HEK293 (cell line): ENCODE data around the gene PCBP2.

Source experiments
- CTCF ChIA-PET: fragments of 350-600 bp; formaldehyde crosslinking; extraction: SDS; loops from one replicate; lab custom pipeline; 2021; ENCODE audit warnings: antibody characterized with exemption; lab: Yijun Ruan, JAX
- POLR2A ChIA-PET: fragments of 300-600 bp; formaldehyde crosslinking; extraction: SDS; loops from one replicate; lab custom pipeline; 2020; ENCODE audit warnings: antibody characterized with exemption, inconsistent platforms; lab: Yijun Ruan, JAX
- H3K27ac ChIP-seq: fragments of 200-500 bp; sonication (Bioruptor generic); 2 replicates; pipeline ENCODE4 v1.5.1; 2014; ENCODE audit warnings: low read depth, low read length, control low read depth, inconsistent platforms; ENCODE audit errors: extremely low read depth
- H3K36me3 ChIP-seq, 2 experiments: fragments of 200-500 bp in 1 of 2; sonication (Bioruptor generic) in 1 of 2; 1 replicate in 1 of 2; 2 replicates in 1 of 2; pipeline ENCODE4 v1.5.1; 2014 to 2017; ENCODE audit warnings: inconsistent platforms in 2 of 2, low read length in 2 of 2; ENCODE audit not compliant: control insufficient read depth in 2 of 2, insufficient read depth in 1 of 2
- H3K4me1 ChIP-seq: fragments of 200-500 bp; sonication (Bioruptor generic); 2 replicates; pipeline ENCODE4 v1.5.1; 2014; ENCODE audit warnings: mild to moderate bottlenecking, low read length, inconsistent platforms; ENCODE audit not compliant: control insufficient read depth, insufficient read depth
- H3K4me3 ChIP-seq: 2 replicates; pipeline ENCODE4 v1.5.1; 2011; ENCODE audit warnings: low read depth, mild to moderate bottlenecking, control low read depth, low read length, moderate library complexity
- H3K9me3 ChIP-seq: fragments of 200-500 bp; sonication (Bioruptor generic); 2 replicates; pipeline ENCODE4 v1.5.1; 2014; ENCODE audit warnings: low read depth, low read length, inconsistent platforms; ENCODE audit not compliant: control insufficient read depth, insufficient read depth
- EGR2 ChIP-seq: fragments of 450-650 bp; formaldehyde crosslinking; IDR thresholded peaks from 2 replicates; pipeline ENCODE4 v1.5.1; 2016; ENCODE audit warnings: low read depth, missing biosample characterization, missing genetic modification characterization
- KLF1 ChIP-seq: fragments of 450-650 bp; formaldehyde crosslinking; IDR thresholded peaks from 2 replicates; pipeline ENCODE4 v1.5.1; 2016; ENCODE audit warnings: missing biosample characterization, missing genetic modification characterization
- KLF8 ChIP-seq: fragments of 450-650 bp; formaldehyde crosslinking; IDR thresholded peaks from 2 replicates; pipeline ENCODE4 v1.5.1; 2016; ENCODE audit warnings: missing biosample characterization, missing genetic modification characterization
- MYNN ChIP-seq: fragments of 450-650 bp; formaldehyde crosslinking; IDR thresholded peaks from 2 replicates; pipeline ENCODE4 v1.5.1; 2016; ENCODE audit warnings: missing biosample characterization, missing genetic modification characterization, borderline replicate concordance
- PBX3 ChIP-seq: sonication (generic); formaldehyde crosslinking; IDR thresholded peaks from 2 replicates; pipeline ENCODE4 v1.8.1; 2022; ENCODE audit warnings: mild to moderate bottlenecking, moderate library complexity, missing genetic modification reagents
- SCRT1 ChIP-seq: fragments of 450-650 bp; formaldehyde crosslinking; IDR thresholded peaks from 2 replicates; pipeline ENCODE4 v1.5.1; 2016; ENCODE audit warnings: missing biosample characterization, missing genetic modification characterization, borderline replicate concordance
- WT1 ChIP-seq: fragments of 450-650 bp; formaldehyde crosslinking; IDR thresholded peaks from 2 replicates; pipeline ENCODE4 v1.5.1; 2016; ENCODE audit warnings: missing biosample characterization, missing genetic modification characterization
- ZBTB17 ChIP-seq: fragments of 450-650 bp; formaldehyde crosslinking; IDR thresholded peaks from 2 replicates; pipeline ENCODE4 v1.5.1; 2016; ENCODE audit warnings: missing biosample characterization, missing genetic modification characterization
- ZBTB49 ChIP-seq: fragments of 450-650 bp; formaldehyde crosslinking; IDR thresholded peaks from 2 replicates; pipeline ENCODE4 v1.5.1; 2016; ENCODE audit warnings: missing biosample characterization, missing genetic modification characterization, low read depth
- ZFP37 ChIP-seq: fragments of 450-650 bp; formaldehyde crosslinking; IDR thresholded peaks from 2 replicates; pipeline ENCODE4 v1.5.1; 2016; ENCODE audit warnings: missing biosample characterization, missing genetic modification characterization
- ZNF10 ChIP-seq: fragments of 450-650 bp; formaldehyde crosslinking; IDR thresholded peaks from 2 replicates; pipeline ENCODE4 v1.5.1; 2017; ENCODE audit warnings: missing biosample characterization, missing genetic modification characterization
- ZNF112 ChIP-seq: fragments of 450-650 bp; formaldehyde crosslinking; IDR thresholded peaks from 2 replicates; pipeline ENCODE4 v1.5.0; 2017; ENCODE audit warnings: missing biosample characterization, missing genetic modification characterization
- ZNF140 ChIP-seq: fragments of 450-650 bp; formaldehyde crosslinking; IDR thresholded peaks from 2 replicates; pipeline ENCODE4 v1.5.1; 2016; ENCODE audit warnings: missing biosample characterization, missing genetic modification characterization
- ZNF146 ChIP-seq: fragments of 450-650 bp; formaldehyde crosslinking; IDR thresholded peaks from 2 replicates; pipeline ENCODE4 v1.5.1; 2016; ENCODE audit warnings: missing biosample characterization, missing genetic modification characterization
- ZNF214 ChIP-seq: fragments of 450-650 bp; formaldehyde crosslinking; IDR thresholded peaks from 2 replicates; pipeline ENCODE4 v1.5.1; 2017; ENCODE audit warnings: missing biosample characterization, mild to moderate bottlenecking, missing genetic modification characterization, borderline replicate concordance
- ZNF223 ChIP-seq: fragments of 450-650 bp; formaldehyde crosslinking; IDR thresholded peaks from 2 replicates; pipeline ENCODE4 v1.5.1; 2016; ENCODE audit warnings: missing biosample characterization, missing genetic modification characterization
- ZNF391 ChIP-seq: fragments of 450-650 bp; formaldehyde crosslinking; IDR thresholded peaks from 2 replicates; pipeline ENCODE4 v1.5.1; 2016; ENCODE audit warnings: low read depth, missing biosample characterization, missing genetic modification characterization, borderline replicate concordance
- ZNF426 ChIP-seq: fragments of 450-650 bp; formaldehyde crosslinking; IDR thresholded peaks from 2 replicates; pipeline ENCODE4 v1.5.1; 2017; ENCODE audit warnings: missing biosample characterization, missing genetic modification characterization, mild to moderate bottlenecking, inconsistent platforms, moderate library complexity
- ZNF433 ChIP-seq: fragments of 450-650 bp; formaldehyde crosslinking; IDR thresholded peaks from 2 replicates; pipeline ENCODE4 v1.5.1; 2016; ENCODE audit warnings: missing biosample characterization, missing genetic modification characterization, low read depth
- ZNF521 ChIP-seq: fragments of 450-650 bp; formaldehyde crosslinking; IDR thresholded peaks from 2 replicates; pipeline ENCODE4 v1.5.1; 2017; ENCODE audit warnings: missing biosample characterization, mild to moderate bottlenecking, missing genetic modification characterization
- ZNF558 ChIP-seq: fragments of 450-650 bp; formaldehyde crosslinking; IDR thresholded peaks from 2 replicates; pipeline ENCODE4 v1.5.1; 2016; ENCODE audit warnings: missing biosample characterization, missing genetic modification characterization
- ZNF621 ChIP-seq: fragments of 450-650 bp; formaldehyde crosslinking; IDR thresholded peaks from 2 replicates; pipeline ENCODE4 v1.5.1; 2017; ENCODE audit warnings: missing biosample characterization, missing genetic modification characterization
- ZNF626 ChIP-seq: fragments of 450-650 bp; sonication (Bioruptor Pico); formaldehyde crosslinking; IDR thresholded peaks from 2 replicates; pipeline ENCODE4 v1.5.1; 2018; ENCODE audit warnings: missing biosample characterization, missing genetic modification characterization, inconsistent platforms
- ZSCAN30 ChIP-seq: fragments of 450-650 bp; IDR thresholded peaks from 2 replicates; pipeline ENCODE4 v1.5.1; 2018; ENCODE audit warnings: missing biosample characterization, mild to moderate bottlenecking, missing genetic modification characterization, moderate library complexity
- TF ChIP-seq, protein P1 (sequence below): fragments of 450-650 bp; formaldehyde crosslinking; IDR thresholded peaks from 2 replicates; pipeline ENCODE4; 2016; ENCODE audit warnings: missing biosample characterization, missing genetic modification characterization
- TF ChIP-seq, protein P2 (sequence below): fragments of 450-650 bp; formaldehyde crosslinking; IDR thresholded peaks from 2 replicates; pipeline ENCODE4 v1.5.1; 2016; ENCODE audit warnings: missing biosample characterization, missing genetic modification characterization
- TF ChIP-seq, protein P3 (sequence below): fragments of 450-650 bp; formaldehyde crosslinking; IDR thresholded peaks from 2 replicates; pipeline ENCODE4 v1.5.1; 2016; ENCODE audit warnings: missing biosample characterization, missing genetic modification characterization
- TF ChIP-seq, protein P4 (sequence below): fragments of 450-650 bp; formaldehyde crosslinking; IDR thresholded peaks from 2 replicates; pipeline ENCODE4 v1.5.1; 2016; ENCODE audit warnings: missing biosample characterization, missing genetic modification characterization

PCBP2 gene

GRCh38 chr12:53508534-53509170, 56.8 kb downstream of the PCBP2 start:
- Histone ChIP-seq H3K4me1 (no peaks in the 10 kb centered on the region), H3K27ac (no peak overlapping the region), H3K9me3 (no peaks in the 10 kb centered on the region), H3K4me3 (no peak overlapping the region), H3K36me3 (peaks cover 0 to 70% of the 10 kb centered on the region in 2 experiments; a peak in 1 of 3 replicates)
- CTCF ChIA-PET = interaction anchor here (0.5 to 5.4 kb wide), 29 partner anchors 8 to 469 kb away, joined by 3 to 63 read pairs (median 4); partner anchors contain the start of genes AAAS, MAP3K12, MYG1 and TARBP2
- POLR2A ChIA-PET = interaction anchor here (0.6 to 2.9 kb wide), 8 partner anchors 8 to 545 kb away, joined by 3 to 20 read pairs (median 4); partner anchors contain the start of genes AAAS, ATP5MC2, HOXC4 and TARBP2
- TF ChIP-seq ZNF621 = no peak
- TF ChIP-seq ZNF214 (tag by site-specific recombination) = no peak
- 0 out of 2 replicates have a peak, but pooled peaks have one; percentile 32 for TF ChIP-seq ZNF391 (tag by site-specific recombination)
- no peak for TF ChIP-seq EGR2
- no peak for TF ChIP-seq ZNF426
- TF ChIP-seq ZNF558 (tag by site-specific recombination) = no peak
- TF ChIP-seq, protein P1, sequence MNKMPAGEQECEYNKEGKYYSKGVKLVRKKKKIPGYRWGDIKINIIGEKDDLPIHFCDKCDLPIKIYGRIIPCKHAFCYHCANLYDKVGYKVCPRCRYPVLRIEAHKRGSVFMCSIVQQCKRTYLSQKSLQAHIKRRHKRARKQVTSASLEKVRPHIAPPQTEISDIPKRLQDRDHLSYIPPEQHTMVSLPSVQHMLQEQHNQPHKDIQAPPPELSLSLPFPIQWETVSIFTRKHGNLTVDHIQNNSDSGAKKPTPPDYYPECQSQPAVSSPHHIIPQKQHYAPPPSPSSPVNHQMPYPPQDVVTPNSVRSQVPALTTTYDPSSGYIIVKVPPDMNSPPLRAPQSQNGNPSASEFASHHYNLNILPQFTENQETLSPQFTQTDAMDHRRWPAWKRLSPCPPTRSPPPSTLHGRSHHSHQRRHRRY (tag by site-specific recombination) = no peak
- TF ChIP-seq ZNF146 = no peak
- no peak for TF ChIP-seq ZNF433
- TF ChIP-seq, protein P2, sequence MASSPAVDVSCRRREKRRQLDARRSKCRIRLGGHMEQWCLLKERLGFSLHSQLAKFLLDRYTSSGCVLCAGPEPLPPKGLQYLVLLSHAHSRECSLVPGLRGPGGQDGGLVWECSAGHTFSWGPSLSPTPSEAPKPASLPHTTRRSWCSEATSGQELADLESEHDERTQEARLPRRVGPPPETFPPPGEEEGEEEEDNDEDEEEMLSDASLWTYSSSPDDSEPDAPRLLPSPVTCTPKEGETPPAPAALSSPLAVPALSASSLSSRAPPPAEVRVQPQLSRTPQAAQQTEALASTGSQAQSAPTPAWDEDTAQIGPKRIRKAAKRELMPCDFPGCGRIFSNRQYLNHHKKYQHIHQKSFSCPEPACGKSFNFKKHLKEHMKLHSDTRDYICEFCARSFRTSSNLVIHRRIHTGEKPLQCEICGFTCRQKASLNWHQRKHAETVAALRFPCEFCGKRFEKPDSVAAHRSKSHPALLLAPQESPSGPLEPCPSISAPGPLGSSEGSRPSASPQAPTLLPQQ = no peak
- TF ChIP-seq, protein P3, sequence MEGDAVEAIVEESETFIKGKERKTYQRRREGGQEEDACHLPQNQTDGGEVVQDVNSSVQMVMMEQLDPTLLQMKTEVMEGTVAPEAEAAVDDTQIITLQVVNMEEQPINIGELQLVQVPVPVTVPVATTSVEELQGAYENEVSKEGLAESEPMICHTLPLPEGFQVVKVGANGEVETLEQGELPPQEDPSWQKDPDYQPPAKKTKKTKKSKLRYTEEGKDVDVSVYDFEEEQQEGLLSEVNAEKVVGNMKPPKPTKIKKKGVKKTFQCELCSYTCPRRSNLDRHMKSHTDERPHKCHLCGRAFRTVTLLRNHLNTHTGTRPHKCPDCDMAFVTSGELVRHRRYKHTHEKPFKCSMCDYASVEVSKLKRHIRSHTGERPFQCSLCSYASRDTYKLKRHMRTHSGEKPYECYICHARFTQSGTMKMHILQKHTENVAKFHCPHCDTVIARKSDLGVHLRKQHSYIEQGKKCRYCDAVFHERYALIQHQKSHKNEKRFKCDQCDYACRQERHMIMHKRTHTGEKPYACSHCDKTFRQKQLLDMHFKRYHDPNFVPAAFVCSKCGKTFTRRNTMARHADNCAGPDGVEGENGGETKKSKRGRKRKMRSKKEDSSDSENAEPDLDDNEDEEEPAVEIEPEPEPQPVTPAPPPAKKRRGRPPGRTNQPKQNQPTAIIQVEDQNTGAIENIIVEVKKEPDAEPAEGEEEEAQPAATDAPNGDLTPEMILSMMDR = peak; percentile 91
- no peak for TF ChIP-seq PBX3 (CRISPR knock-in tag)
- no peak for TF ChIP-seq ZBTB49 (tag by site-specific recombination)
- 0 out of 2 replicates have a peak, but pooled peaks have one; percentile 30 for TF ChIP-seq ZSCAN30 (tag by site-specific recombination)
- no peak for TF ChIP-seq ZNF10
- TF ChIP-seq ZNF626 (tag by site-specific recombination) = no peak
- no peak for TF ChIP-seq ZNF140 (tag by site-specific recombination)
- 0 out of 2 replicates have a peak, but pooled peaks have one; percentile 25 for TF ChIP-seq KLF8 (tag by site-specific recombination)
- no peak for TF ChIP-seq ZNF223 (tag by site-specific recombination)
- TF ChIP-seq ZFP37 = 0 out of 2 replicates have a peak, but pooled peaks have one; percentile 23
- no peak for TF ChIP-seq MYNN (tag by site-specific recombination)
- TF ChIP-seq ZNF521 (tag by site-specific recombination) = no peak
- TF ChIP-seq KLF1 = no peak
- TF ChIP-seq ZNF112 (tag by site-specific recombination) = no peak
- TF ChIP-seq ZBTB17 (tag by site-specific recombination) = 0 out of 2 replicates have a peak, but pooled peaks have one; percentile 13
- no peak for TF ChIP-seq SCRT1 (tag by site-specific recombination)
- no peak for TF ChIP-seq WT1 (tag by site-specific recombination)
- TF ChIP-seq, protein P4, sequence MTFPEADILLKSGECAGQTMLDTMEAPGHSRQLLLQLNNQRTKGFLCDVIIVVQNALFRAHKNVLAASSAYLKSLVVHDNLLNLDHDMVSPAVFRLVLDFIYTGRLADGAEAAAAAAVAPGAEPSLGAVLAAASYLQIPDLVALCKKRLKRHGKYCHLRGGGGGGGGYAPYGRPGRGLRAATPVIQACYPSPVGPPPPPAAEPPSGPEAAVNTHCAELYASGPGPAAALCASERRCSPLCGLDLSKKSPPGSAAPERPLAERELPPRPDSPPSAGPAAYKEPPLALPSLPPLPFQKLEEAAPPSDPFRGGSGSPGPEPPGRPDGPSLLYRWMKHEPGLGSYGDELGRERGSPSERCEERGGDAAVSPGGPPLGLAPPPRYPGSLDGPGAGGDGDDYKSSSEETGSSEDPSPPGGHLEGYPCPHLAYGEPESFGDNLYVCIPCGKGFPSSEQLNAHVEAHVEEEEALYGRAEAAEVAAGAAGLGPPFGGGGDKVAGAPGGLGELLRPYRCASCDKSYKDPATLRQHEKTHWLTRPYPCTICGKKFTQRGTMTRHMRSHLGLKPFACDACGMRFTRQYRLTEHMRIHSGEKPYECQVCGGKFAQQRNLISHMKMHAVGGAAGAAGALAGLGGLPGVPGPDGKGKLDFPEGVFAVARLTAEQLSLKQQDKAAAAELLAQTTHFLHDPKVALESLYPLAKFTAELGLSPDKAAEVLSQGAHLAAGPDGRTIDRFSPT (tag by site-specific recombination) = no peak
